GM19238 (cell line): ENCODE measurements around the gene UBL4A.

Experiments used
- DNase-seq: peaks from one replicate; pipeline ENCODE4 v3.0.0; 2011; ENCODE audit warnings: low spot score; ENCODE audit not compliant: insufficient read length

The UBL4A gene

DNA sequence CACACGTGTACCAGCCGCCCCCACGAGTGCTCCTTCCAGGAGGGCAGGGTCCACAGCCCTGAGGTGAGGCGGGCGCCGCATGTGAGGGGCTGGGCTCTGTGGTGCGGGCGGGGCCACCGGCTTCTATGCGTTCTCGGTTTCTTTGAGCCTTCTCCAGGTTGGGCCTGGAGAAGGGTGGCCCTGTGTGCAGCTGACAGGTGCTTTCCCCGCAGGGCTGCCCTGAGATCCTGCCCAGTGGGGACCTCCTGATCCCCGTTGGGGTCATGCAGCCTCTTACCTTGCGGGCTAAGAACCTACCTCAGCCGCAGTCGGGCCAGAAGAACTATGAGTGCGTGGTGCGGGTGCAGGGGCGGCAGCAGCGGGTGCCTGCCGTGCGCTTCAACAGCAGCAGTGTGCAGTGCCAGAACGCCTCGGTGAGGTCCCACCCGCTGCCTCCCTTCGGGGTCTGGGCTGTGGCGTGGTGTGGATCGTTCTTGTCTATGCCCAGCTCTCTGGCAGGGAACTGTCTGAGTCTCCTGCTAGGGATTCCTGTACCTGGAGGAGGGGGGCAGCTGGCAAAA is 21.5 kb downstream of the UBL4A start:
- DNase-seq = no peak

DNA sequence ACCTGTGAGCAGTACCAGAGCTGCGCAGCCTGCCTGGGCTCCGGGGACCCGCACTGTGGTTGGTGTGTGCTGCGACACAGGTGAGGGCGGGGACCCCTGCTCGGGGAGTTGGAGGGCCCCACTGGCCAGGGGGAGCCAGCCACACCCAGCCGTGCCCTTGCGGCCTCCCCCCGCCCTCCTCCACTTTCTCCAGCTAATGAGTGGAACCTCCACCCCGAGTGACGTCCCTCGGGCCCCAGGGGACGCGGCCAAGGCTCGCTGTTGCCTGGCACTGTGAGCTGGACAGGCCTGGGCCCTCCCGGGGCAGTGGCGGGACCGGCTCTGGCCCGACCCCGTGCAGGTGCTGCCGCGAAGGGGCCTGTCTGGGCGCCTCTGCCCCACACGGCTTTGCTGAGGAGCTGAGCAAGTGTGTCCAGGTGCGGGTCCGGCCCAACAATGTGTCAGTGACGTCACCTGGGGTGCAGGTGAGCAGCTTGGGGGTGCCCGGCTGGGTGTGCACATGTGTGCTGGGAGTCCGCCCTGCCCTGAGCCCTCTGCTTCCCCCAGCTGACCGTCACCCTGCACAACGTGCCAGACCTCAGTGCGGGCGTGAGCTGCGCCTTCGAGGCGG is 22.7 kb downstream of the UBL4A start:
- no peak for DNase-seq

DNA sequence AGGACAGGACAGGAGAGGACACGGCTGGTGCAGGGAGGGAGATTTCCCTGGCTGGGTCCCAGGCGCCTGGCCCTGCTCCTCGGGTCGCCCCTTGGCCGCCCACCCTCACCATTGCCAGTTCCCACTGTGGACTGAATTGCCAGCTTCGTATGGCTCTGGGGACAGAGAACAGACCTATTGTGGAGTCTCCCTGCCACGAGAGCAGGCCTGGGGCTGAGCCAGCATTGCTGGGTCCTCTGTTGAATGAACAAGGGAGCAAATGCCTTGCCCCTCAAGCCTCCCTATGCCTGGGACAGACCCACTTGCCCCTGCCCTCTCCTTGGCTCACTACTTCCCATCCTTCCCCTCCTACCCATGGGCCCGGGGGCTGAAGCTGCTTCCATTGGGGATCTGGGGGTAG is 24.0 kb downstream of the UBL4A start:
- no peak for DNase-seq

DNA sequence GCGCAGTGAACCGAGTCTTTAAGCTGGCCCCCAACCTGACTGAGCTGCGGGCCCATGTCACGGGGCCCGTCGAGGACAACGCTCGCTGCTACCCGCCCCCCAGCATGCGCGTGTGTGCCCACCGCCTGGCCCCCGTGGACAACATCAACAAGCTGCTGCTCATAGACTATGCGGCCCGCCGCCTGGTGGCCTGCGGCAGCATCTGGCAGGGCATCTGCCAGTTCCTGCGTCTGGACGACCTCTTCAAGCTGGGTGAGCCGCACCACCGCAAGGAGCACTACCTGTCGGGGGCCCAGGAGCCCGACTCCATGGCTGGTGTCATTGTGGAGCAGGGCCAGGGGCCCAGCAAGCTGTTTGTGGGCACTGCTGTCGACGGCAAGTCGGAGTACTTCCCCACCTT is 26.1 kb downstream of the UBL4A start:
- DNase-seq = no peak

DNA sequence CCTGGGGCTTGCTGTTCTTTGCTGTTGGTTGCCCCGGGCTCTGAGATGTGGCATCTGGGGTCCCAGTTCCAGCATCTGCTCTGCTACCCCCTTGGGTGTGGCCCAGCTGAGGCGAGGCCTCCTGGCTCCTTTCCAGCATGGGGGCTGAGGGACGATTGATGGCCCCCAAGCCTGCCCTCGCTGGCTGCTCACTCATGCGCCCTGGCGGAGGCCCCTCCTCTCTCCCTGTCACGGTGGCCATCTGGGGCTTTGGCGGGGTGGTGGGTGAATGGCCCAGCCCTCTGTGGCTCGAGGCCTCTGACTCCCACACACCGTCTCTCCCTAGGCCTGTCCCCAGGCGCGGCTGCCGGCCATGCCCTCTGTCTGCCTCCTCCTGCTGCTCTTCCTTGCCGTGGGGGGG is 26.6 kb downstream of the UBL4A start:
- DNase-seq = no peak

DNA sequence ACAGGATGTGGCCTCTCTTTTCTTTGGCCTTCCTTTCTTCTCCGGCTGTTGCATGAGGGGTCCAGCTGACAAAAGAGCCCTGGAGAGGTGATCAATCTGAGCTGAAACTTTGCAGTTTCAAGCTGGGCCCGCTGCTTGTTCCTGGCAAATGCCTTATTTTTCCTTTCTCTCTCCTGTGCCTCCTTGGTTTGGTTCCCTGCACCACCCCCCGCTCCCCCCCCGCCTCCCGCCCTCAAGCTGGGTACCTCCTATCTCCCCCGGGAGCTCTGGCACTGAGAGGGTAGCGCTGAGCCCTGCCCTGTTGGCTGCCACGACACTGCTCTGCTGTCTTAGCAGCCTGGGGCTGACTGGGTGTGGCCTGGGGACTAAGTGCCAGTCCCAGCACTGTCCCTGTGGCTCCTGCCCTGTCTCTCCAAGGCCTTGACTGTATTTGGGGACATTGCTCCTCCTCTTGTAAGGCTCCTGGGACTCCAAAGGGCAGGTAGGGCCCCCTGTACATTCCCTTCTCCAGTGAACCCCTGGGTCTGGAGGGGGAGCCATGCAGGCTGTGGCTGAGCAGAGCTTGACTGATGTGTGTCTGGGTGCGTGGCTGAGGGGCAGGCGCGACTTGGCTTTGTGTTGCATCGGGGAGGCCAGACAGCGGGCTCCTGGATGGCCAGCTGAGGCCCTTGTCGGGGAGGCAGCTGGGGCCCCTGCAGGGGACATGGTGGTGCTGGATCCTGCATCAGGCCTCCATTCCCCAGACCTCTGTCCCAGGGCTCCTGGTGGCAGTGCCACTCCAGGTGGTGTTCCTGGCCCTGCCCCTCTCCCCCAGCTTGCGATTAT is 27.2 kb downstream of the UBL4A start:
- no peak for DNase-seq

DNA sequence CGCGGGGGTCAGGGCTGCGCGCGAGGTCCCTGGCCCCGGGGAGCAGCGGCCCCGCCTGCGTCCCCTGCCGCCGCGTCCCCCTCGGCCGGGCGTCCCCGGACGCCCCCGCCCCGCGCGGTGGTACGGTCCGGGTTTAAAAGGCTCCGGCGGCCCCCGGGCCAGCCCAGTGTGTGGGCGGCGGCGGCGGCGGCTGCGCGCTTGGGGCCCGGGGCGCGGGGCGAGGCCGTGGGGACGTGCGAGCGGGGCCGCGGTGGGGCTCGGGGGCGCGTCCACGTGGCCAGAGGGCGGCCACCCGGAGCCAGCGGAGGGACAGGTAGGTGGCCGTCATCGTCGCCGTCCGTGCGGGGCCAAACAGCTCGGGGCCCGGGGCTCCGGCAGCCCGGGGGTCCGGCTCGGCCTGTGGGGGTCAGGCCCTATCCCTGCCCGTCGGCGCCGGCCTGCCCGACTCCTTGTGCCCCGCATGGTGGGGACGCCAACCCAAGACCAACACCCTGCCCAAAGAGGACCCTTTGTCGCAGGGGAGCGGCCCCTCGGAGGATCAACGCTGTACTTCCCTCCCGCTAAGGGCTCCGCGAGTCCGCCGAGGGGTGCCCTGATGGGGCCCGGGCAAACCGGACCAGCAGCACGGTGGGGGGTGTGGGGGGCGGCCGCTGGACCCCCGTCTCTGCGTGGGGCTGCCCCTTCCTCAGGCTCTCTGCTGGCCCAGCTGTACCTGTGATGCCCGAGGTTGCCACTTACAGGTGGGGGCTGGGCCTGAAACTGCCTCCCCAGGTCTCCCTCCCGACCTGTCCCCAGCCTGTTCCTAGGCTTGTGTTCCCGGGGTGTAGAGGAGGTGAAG is 28.1 kb downstream of the UBL4A start, which contains the start of gene PLXNA3:
Gene PLXNA3, plus strand, starts transcription at position 166 of the 838 bp plus-strand sequence. CDS start 1,903 bp downstream, outside the sequence.
- DNase-seq = no peak

DNA sequence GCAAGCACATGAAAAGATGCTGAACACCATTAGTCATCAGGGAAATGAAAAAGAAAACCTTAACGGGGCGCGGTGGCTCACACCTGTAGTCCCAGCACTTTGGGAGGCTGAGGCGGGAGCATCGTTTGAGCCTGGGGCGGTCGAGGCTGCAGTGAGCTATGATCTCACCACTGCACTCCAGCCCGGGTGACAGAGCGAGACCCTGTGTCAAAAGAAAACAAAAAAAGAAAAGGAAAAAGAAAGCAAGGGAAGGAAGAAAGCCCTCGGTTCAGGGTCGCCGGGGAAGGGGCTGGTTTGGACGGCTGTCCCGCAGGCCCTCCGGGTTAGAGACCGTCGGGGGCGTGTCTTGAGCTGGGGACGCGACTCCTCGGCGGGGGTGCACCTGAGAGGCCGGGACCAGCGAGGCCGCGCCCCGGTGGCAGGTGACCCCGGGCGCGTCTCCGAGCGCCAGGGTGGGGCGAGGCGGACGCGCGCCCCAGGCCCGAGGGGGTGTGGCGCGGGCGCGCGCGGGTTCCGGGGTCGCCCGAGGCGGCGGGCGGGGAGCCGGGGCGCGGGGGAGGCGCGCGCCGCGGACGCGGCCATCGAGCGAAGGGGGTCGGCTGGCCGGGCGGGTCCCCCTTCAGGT is 28.8 kb downstream of the UBL4A start:
- DNase-seq = peak; percentile 64

DNA sequence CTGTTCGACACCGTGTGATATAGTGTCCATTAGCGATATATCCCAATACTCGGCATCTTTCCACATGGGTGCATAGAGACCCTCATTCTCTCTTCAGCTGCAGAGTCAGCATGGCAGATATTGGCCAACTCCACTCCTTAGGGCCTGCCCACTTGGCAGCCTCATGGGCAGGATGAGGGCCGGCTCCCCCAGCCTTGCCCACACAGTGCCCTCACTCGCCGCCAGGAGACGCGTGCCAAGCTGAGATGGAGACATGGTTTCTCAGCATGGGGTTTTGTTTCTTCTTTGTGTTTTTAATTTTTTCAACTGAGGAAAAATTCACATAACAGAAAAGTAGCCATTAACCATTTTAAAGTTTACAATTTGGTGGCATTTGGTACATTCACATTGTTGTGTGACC is 33.6 kb downstream of the UBL4A start:
- DNase-seq = no peak

DNA sequence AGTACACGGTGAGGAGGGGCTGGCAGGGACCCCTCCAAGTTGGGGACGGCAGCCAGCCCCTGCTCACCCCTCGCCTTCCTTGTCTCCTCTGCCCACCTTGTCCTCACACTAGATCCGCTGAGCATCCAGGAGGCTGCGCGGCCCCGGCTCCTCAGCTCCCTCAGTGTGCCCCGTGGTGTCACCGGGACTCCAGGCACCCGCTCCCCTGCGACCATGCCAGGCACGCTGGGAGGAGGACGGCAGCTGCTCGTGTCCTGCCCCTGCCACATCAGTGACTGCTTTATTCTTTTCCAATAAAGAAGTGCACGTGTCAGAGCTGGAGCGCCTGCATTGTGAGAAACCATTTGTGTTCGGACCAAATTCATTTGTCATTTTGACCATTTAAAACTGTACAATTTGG is 36.1 kb downstream of the UBL4A start:
- DNase-seq = no peak

DNA sequence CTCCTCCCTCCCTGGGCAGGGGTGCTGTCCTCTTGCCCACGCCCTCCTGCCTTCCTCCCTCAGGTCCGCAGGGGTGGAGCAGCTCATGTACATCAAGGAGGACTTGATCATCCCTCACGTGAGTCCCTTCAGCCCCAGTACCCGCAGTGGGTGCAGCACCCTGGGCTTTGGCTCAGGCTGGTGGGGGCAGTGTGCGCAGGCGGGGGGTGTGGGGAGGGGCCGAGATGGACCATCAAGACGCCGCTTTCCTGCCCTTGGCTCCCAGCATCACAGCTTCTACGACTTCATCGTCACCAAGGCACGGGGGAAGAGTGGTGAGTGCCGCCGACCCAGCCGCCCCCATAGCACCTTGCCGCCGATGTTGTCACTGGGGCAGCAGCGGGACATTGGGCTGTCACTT is 36.8 kb downstream of the UBL4A start:
- no peak for DNase-seq

DNA sequence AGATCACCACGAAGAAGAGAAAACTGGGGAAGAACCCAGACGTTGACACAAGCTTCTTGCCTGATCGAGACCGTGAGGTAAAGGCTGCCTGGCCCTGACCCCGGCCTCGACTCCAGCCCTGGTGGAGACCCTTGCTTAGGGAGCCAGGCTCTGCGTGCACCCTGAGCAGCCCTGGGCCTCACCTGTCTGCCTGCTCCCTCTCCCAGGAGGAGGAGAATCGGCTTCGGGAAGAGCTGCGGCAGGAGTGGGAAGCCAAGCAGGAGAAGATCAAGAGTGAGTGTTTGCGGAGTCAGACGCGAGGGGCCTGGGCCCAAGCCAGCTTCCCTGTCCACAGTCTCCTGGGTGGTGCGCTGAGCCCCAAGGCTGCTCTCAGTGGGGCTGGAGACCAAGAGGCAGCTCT is 37.9 kb downstream of the UBL4A start:
- DNase-seq = no peak

DNA sequence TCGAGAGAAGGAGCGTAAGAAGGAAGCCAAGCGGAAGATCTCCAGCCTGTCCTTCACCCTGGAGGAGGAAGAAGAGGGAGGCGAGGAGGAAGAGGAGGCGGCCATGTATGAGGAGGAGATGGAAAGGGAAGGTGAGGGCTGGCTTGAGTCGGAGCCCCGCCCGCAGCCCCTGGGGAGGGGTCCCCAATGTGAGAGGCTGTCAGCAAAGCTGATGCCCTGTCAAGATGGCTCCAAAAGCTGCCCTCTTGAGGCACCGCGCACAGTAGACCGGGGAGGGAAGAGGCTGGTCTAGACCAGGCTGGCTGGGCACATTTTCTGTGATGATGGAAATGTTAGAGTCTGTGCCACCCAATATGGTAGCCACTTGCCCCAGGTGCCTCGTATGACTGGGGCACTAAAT is 40.0 kb downstream of the UBL4A start:
- DNase-seq = no peak

DNA sequence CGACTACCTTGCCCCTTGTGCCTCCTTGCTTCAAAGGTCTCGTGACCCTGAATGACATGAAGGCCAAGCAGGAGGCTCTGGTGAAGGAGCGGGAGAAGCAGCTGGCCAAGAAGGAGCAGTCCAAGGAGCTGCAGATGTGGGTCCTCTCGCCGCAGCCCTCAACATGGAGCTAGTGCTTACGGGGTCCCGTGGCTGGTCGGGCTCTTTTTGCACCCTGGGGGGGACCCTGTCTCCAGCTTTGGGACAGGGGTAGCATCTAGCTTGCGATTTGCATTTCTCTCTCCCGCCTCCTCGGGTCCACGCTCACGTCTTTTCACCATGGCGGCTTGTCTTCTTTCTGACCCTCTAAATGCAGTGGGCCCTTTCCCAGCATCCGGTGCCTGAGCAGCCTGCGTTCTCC is 40.6 kb downstream of the UBL4A start:
- no peak for DNase-seq

DNA sequence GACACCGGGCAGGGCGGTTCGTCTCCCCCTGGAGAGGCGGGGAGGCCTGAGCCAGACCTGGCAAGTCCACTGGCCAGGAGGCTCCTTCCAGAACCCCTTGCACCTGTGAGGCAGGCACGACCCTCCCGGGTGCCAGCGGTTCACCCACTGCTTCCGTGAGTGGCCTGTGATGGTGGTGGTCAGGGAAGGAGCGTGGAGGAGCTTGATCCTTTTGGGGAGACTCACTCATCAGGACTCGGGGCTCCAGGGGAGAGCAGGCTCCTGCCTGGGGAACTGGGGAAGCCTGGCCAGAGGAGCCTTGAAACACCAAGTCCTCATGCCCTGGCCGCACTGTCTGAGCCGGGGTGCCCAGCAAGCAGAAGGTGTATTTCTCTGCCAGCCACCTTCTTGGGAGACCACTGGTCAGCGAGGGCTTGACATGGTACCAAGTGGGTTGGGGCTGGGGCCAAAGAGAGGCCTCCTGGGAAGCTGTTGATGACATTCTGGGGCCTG is 41.6 kb downstream of the UBL4A start:
- DNase-seq = no peak

DNA sequence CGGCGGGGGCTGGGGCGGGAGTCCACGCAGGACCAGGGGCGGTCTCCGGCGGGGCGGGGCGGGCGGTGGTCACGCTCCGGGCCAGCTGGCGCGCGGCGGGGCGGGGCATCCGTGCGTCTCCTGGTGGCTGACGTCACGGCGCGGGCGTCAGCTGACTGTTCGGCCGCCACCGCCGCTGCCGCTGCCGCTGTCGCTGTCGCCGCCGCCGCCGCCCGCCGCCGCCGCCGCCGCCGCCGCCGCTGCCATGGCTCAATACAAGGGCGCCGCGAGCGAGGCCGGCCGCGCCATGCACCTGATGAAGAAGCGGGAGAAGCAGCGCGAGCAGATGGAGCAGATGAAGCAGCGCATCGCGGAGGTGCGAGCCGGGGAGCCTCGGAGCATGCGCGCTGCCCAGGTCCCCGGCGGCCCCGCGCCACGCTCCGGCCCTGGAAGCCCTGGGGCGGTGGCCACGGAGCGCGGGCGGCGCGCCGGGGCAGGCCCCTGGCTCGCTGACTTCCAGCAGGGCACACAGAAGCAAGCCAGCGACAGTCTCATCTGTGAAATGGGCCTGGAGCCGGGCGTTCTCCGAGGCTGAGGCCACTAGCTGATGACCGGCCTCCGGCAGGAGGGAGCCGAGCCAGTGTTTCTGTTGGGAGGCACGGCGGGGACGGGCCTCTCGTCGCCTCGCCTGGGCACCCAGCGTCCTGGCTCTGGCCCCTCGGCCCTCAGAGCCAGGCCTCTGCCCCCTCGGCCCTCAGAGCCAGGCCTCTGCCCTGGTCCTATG is 42.2 kb downstream of the UBL4A start, which contains the start of gene FAM50A:
Gene FAM50A, plus strand, starts transcription at position 150 of the 763 bp plus-strand sequence. Its CDS starts 95 bp downstream, at position 245.
- peak; percentile 86 for DNase-seq

DNA sequence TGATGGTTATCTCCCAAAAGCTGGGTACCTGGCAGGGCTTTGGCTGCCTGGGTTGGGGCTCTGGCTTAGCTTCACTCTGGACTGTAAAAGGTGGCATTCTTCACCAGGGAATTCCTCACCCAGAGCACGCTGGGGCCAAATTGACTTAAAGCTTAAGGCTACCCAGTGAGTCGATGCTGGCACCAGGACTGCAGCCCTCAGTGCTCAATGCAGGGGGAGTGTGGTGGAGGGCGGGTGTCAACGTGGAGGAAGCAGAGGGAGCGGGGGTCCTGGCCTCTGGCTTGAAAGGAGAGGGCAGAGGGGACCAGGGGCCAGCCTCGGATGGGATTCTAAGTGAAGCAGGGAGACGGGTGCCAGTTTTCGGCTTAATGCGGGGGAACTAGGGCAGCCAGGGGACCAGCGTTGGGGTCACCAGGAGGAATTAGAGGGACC is 42.9 kb downstream of the UBL4A start:
- DNase-seq = no peak

DNA sequence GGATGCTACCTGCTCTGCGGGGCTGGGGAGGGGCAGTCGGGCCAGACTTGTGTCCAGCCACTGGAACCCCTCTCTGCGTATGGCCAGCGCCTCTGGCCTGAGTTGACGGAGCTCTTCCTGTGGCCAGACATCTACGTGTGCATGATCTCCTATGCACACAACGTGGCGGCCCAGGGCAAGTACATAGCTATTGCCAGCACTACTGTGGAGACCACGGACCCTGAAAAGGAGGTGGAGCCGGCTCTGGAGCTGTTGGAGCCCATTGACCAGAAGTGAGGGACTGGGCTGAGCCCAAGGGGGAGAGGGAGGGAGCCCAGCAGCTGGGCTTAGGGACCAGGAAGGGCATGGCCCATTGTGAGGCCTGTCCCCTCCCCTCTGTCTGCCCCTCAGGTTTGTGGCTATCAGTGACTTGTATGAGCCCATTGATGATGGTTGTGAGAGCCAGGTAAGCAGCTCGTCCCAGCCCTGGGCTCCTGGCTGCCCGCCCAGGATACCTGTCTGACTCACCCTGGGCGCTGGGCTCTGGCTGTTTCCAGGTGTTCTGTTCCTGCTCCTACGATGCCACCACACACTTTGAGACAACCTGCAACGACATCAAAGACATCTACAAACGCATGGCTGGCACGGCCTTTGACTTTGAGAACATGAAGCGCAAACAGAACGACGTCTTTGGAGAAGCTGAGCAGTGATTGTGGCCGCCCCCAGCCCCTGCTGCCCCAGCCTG is 44.3 kb downstream of the UBL4A start:
- DNase-seq = no peak

DNA sequence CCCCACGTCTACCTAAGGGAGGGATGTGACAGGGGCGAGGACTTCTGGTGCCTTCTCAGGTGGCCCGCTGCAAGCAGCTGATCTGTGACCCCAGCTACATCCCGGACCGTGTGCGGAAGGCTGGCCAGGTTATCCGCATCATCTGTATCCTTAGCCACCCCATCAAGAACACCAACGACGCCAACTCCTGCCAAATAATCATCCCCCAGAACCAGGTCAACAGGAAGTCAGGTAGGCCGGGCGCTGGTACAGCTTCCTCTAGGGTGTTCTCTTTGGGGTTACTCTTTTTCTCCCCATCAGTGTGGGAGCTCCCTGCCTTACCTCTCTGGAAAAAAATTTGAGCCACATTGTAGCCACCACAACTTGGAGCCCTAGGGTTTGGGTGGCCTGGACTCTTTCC is 44.9 kb downstream of the UBL4A start:
- DNase-seq = no peak
